IMR-90 (cell line): ENCODE results near the gene IL12RB1. TPM values are rescaled to one million over a fixed set of nuclear protein-coding genes. Genes with fewer than 3 reads are reported as not detected.

Experiments
- ATAC-seq: fragments of 200-7000 bp; cut with Tn5 transposase; 2 replicates; pipeline ENCODE4 v1.9.1; 2020; ENCODE audit warnings: low read depth, mild to moderate bottlenecking, moderate library complexity
- BruUV-seq: library from RNA; stranded (reverse); fragments of 400-500 nt; replicated peaks from 2 replicates; lab custom pipeline; 2021; lab: Mats Ljungman, UMichigan
- CTCF ChIA-PET: fragments of 300-600 bp; formaldehyde crosslinking; extraction: SDS; loops from one replicate; lab custom pipeline; 2021; ENCODE audit warnings: antibody characterized with exemption; lab: Yijun Ruan, JAX
- POLR2A ChIA-PET: fragments of 300-600 bp; sonication (Branson Sonifier 250); formaldehyde crosslinking; loops from one replicate; lab custom pipeline; 2022; ENCODE audit warnings: antibody characterized with exemption; ENCODE audit not compliant: unreplicated experiment; lab: Charles Lee
- DNase-seq: peaks from one replicate; pipeline ENCODE4 v3.0.0; 2013
- H2AFZ ChIP-seq: replicated peaks from 2 replicates; pipeline ENCODE3; 2013; ENCODE audit warnings: low read length, mild to moderate bottlenecking; ENCODE audit not compliant: poor library complexity
- H2AK5ac ChIP-seq: 2 replicates; pipeline ENCODE4 v1.6.1; 2013; ENCODE audit warnings: low read depth, low read length, inconsistent platforms
- H2AK9ac ChIP-seq: replicated peaks from 2 replicates; pipeline ENCODE3; 2013; ENCODE audit warnings: mild to moderate bottlenecking, low read depth, low read length, moderate library complexity; ENCODE audit not compliant: poor library complexity
- H2BK120ac ChIP-seq: 2 replicates; pipeline ENCODE4 v1.6.1; 2013; ENCODE audit warnings: low read depth, low read length, inconsistent platforms
- H2BK15ac ChIP-seq: 3 replicates; pipeline ENCODE4 v1.6.1; 2013; ENCODE audit warnings: low read depth, low read length, inconsistent platforms
- H2BK20ac ChIP-seq: 2 replicates; pipeline ENCODE4 v1.6.1; 2013; ENCODE audit warnings: low read depth, mild to moderate bottlenecking, inconsistent platforms, low read length, moderate library complexity
- H2BK5ac ChIP-seq: 2 replicates; pipeline ENCODE4 v1.6.1; 2013; ENCODE audit warnings: mild to moderate bottlenecking, low read depth, low read length, inconsistent platforms; ENCODE audit not compliant: poor library complexity, severe bottlenecking
- H3K14ac ChIP-seq: replicated peaks from 2 replicates; pipeline ENCODE4 v1.6.1; 2013; ENCODE audit warnings: low read depth, low read length, inconsistent platforms
- H3K18ac ChIP-seq: 2 replicates; pipeline ENCODE4 v1.6.1; 2013; ENCODE audit warnings: low read depth, low read length, control low read depth
- H3K23ac ChIP-seq: 2 replicates; pipeline ENCODE4 v1.6.1; 2013; ENCODE audit warnings: low read depth, low read length, inconsistent platforms
- H3K27ac ChIP-seq: 2 replicates; pipeline ENCODE4 v1.5.1; 2013; ENCODE audit warnings: mild to moderate bottlenecking, control low read depth, low read length; ENCODE audit not compliant: insufficient read depth
- H3K27me3 ChIP-seq: 2 replicates; pipeline ENCODE4 v1.6.1; 2013; ENCODE audit warnings: low read length; ENCODE audit not compliant: control insufficient read depth, insufficient read depth
- H3K36me3 ChIP-seq: 2 replicates; pipeline ENCODE4 v1.6.1; 2013; ENCODE audit warnings: low read length, mixed read lengths; ENCODE audit not compliant: control insufficient read depth, insufficient read depth
- H3K4ac ChIP-seq: 2 replicates; pipeline ENCODE4 v1.6.1; 2013; ENCODE audit warnings: low read depth, low read length, inconsistent platforms
- H3K4me1 ChIP-seq: 2 replicates; pipeline ENCODE4 v1.6.1; 2013; ENCODE audit warnings: low read length, mixed read lengths; ENCODE audit not compliant: control insufficient read depth, insufficient read depth
- H3K4me2 ChIP-seq: 2 replicates; pipeline ENCODE4 v1.6.1; 2013; ENCODE audit warnings: low read depth, mild to moderate bottlenecking, control low read depth, low read length, moderate library complexity
- H3K4me3 ChIP-seq: 2 replicates; pipeline ENCODE4 v1.5.1; 2013; ENCODE audit warnings: low read depth, mild to moderate bottlenecking, control low read depth, low read length, moderate library complexity; ENCODE audit not compliant: insufficient read depth
- H3K56ac ChIP-seq: 2 replicates; pipeline ENCODE4 v1.6.1; 2013; ENCODE audit warnings: low read length, inconsistent platforms; ENCODE audit not compliant: insufficient read depth; ENCODE audit errors: extremely low read depth
- H3K79me1 ChIP-seq, 2 experiments: 2 replicates each; pipeline ENCODE4 v1.6.1; 2013; ENCODE audit warnings: low read length in 2 of 2, inconsistent platforms in 1 of 2, low read depth in 1 of 2
- H3K9ac ChIP-seq: 2 replicates; pipeline ENCODE4 v1.6.1; 2013; ENCODE audit warnings: low read depth, low read length, control low read depth
- H3K9me1 ChIP-seq: 2 replicates; pipeline ENCODE4 v1.6.1; 2013; ENCODE audit warnings: low read length, inconsistent platforms; ENCODE audit not compliant: insufficient read depth
- H3K9me3 ChIP-seq: 2 replicates; pipeline ENCODE4 v1.6.1; 2013; ENCODE audit warnings: low read length; ENCODE audit not compliant: control insufficient read depth, insufficient read depth
- H4K20me1 ChIP-seq: 2 replicates; pipeline ENCODE4 v1.6.1; 2013; ENCODE audit warnings: low read length, inconsistent platforms; ENCODE audit not compliant: insufficient read depth
- H4K5ac ChIP-seq: 2 replicates; pipeline ENCODE4 v1.6.1; 2013; ENCODE audit warnings: mild to moderate bottlenecking, low read depth, low read length, control low read depth
- H4K8ac ChIP-seq, 2 experiments: 2 replicates each; pipeline ENCODE4 v1.6.1; 2013; ENCODE audit warnings: low read depth in 2 of 2, low read length in 2 of 2, control low read depth in 1 of 2, inconsistent platforms in 1 of 2
- H4K91ac ChIP-seq: 2 replicates; pipeline ENCODE4 v1.6.1; 2013; ENCODE audit warnings: low read depth, low read length, inconsistent platforms; ENCODE audit not compliant: insufficient read depth
- ELK1 ChIP-seq: fragments of 150-350 bp; IDR thresholded peaks from 2 replicates; pipeline ENCODE4 v1.6.1; 2016; ENCODE audit warnings: low read depth, mild to moderate bottlenecking, low read length, moderate library complexity, borderline replicate concordance
- MAFK ChIP-seq: IDR thresholded peaks from 2 replicates; pipeline ENCODE4 v1.6.1; 2012; ENCODE audit warnings: low read depth, low read length, improper control_type of control experiment
- MXI1 ChIP-seq: IDR thresholded peaks from 2 replicates; pipeline ENCODE4 v1.6.1; 2012; ENCODE audit warnings: low read depth, mild to moderate bottlenecking, low read length, moderate library complexity, borderline replicate concordance
- RAD21 ChIP-seq: IDR thresholded peaks from 2 replicates; pipeline ENCODE4 v1.6.1; 2012; ENCODE audit warnings: low read length, improper control_type of control experiment
- WGBS, 2 experiments: methylation state at CpG; one replicate each; pipeline versions ENCODE4 v1.1.5 to v1.1.7; 2013; ENCODE audit warnings: missing lambda C conversion rate in 2 of 2; ENCODE audit not compliant: insufficient read length in 1 of 2; ENCODE audit errors: extremely low coverage in 2 of 2; 5-methylcytosine and 5-hydroxymethylcytosine counted together
- dilution Hi-C: fragments of 300-500 bp; cut with HindIII; formaldehyde crosslinking; loops from one replicate; pipeline ENCODE4 v1.14.3; 2018; ENCODE audit warnings: low sequenced_read_pairs; ENCODE audit not compliant: unreplicated experiment
- in situ Hi-C: fragments of 300-500 bp; cut with MboI; formaldehyde crosslinking; loops from 3 replicates; pipeline ENCODE4 v1.14.3; 2019; ENCODE audit warnings: low sequenced_read_pairs, inconsistent platforms, mixed read lengths
- intact Hi-C: fragments of 100-400 bp; cut with micrococcal nuclease; formaldehyde crosslinking; loops from 2 replicates; pipeline ENCODE4 v1.10.0; 2022
- polyA plus RNA-seq, 3 experiments: library from polyadenylated mRNA; depleted of rRNA; stranded (reverse); fragments of >200 nt; gene quantifications; 2 replicates each; pipeline ENCODE4 v1.2.3, GENCODE V29; 2012; ENCODE audit warnings: low replicate concordance in 1 of 3
- total RNA-seq: library from RNA; depleted of rRNA; stranded (reverse); fragments of >200 nt; gene quantifications from 2 replicates; pipeline ENCODE4 v1.2.3, GENCODE V29; 2012

Gene IL12RB1
- total and polyA plus RNA-seq, 2 of the 4 experiments (the other 2 are of a cell fraction), result not detected

GRCh38 chr19:18096258-18096657 is 9.5 kb upstream of the IL12RB1 start:
- Histone ChIP-seq H2BK20ac (no peak overlapping the region), H3K23ac (no peak overlapping the region), H3K9me3 (no peaks in the 10 kb centered on the region), H3K36me3 (no peaks in the 10 kb centered on the region), H3K4me1 (peaks cover 8% of the 10 kb centered on the region; the same call in 1 of the 2 replicates), H3K79me1 (no peaks in the 10 kb centered on the region), H4K5ac (no peak overlapping the region), H3K4me3 (no peak overlapping the region), H2AK9ac (no peak overlapping the region), H3K27ac (no peak overlapping the region), H2BK5ac (no peak overlapping the region), H2BK15ac (no peak overlapping the region), H3K4ac (no peak overlapping the region), H2BK120ac (no peak overlapping the region), H3K9ac (no peak overlapping the region), H3K9me1 (no peaks in the 10 kb centered on the region), H4K20me1 (no peaks in the 10 kb centered on the region), H3K4me2 (no peak overlapping the region), H3K18ac (no peak overlapping the region), H3K56ac (no peak overlapping the region), H4K91ac (no peak overlapping the region), H3K27me3 (peaks cover 17% of the 10 kb centered on the region), H3K14ac (no peak overlapping the region), H2AK5ac (no peak overlapping the region), H2AFZ (no peak overlapping the region), H4K8ac (no peak overlapping the region)
- in situ Hi-C loops (no loop called here), dilution Hi-C loops (no loop called here), intact Hi-C loops (no loop called here)
- ChIA-PET CTCF (no interaction called here), POLR2A (no interaction called here)
- no peak for DNase-seq
- no CpG with 5 or more reads among the region's 2 CpGs for WGBS, 2 experiments
- no TSS peak for BruUV-seq
- no peak for ATAC-seq
- TF ChIP-seq RAD21 (no peak), MXI1 (no peak), ELK1 (no peak), MAFK (no peak)
